SK-N-MC (cell line): ENCODE results near the gene CIB4.

Experiments used
- DNase-seq: peaks from one replicate; pipeline ENCODE4 v3.0.0-alpha.2; 2011; ENCODE audit warnings: low read depth, low spot score
- H3K27ac ChIP-seq: fragments of 200-600 bp; sonication (generic); 2 replicates; pipeline ENCODE4 v1.5.1; 2016; ENCODE audit warnings: mixed run types
- H3K36me3 ChIP-seq: fragments of 200-600 bp; sonication (generic); 2 replicates; pipeline ENCODE4 v1.6.1; 2017; ENCODE audit warnings: antibody characterized with exemption, low read length, mixed read lengths; ENCODE audit not compliant: insufficient read depth
- H3K4me3 ChIP-seq: fragments of 200-600 bp; sonication (generic); 2 replicates; pipeline ENCODE4 v1.5.1; 2016
- H3K9ac ChIP-seq: fragments of 200-600 bp; sonication (generic); 2 replicates; pipeline ENCODE4 v1.8.0; 2017; ENCODE audit warnings: mixed run types, mixed read lengths; ENCODE audit not compliant: insufficient read length
- H3K9me3 ChIP-seq: fragments of 200-600 bp; sonication (generic); 2 replicates; pipeline ENCODE4 v1.6.1; 2017; ENCODE audit warnings: low read depth, mild to moderate bottlenecking, antibody characterized with exemption, low read length, moderate library complexity, mixed read lengths
- EZH2 ChIP-seq: fragments of 200-600 bp; sonication (generic); IDR thresholded peaks from one replicate; pipeline ENCODE4 v1.6.1; 2017; ENCODE audit warnings: antibody characterized with exemption
- FOXP2 ChIP-seq: optimal IDR thresholded peaks from 2 replicates; pipeline ENCODE3; 2011; ENCODE audit warnings: mild to moderate bottlenecking, moderate library complexity; ENCODE audit not compliant: insufficient read depth; ENCODE audit errors: extremely low read length, control extremely low read depth
- POLR2AphosphoS5 ChIP-seq: IDR thresholded peaks from 2 replicates; pipeline ENCODE4 v1.6.1; 2012; ENCODE audit warnings: mild to moderate bottlenecking, low read depth, low read length, borderline replicate concordance

The CIB4 gene

DNA sequence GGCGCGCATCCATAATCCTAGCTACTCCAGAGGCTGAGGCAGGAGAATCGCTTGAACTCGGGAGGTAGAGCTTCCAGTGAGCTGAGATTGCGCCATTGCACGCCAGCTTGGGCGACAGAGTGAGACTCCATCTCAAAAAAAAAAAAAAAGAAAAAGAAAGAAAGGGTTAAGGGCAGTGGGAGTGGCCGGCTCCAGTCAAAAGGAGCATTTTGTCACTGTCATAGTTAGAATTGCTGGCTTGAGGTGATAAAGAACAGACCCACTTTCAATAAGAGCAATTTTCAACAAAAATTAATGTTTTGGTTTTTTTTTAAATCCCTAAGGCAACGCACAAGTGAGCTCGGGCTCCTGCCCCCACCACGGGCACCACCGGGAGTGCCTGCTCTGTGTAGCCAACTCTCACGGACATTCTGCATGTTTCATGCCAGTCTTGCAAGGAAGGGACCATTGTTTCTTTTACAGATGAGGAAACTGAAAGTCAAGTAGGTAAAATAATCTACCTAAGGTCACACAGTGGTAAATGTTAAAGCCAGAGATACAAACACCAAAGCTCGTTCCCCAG, 8.5 kb downstream of the CIB4 start:
- H3K27ac ChIP-seq: no peak overlapping the region
- H3K36me3 ChIP-seq: no peaks in the 10 kb centered on the region
- no peak overlapping the region for H3K9ac ChIP-seq
- TF ChIP-seq POLR2AphosphoS5 (no peak), FOXP2 (no peak), EZH2 (no peak)
- no peak overlapping the region for H3K4me3 ChIP-seq
- no peaks in the 10 kb centered on the region for H3K9me3 ChIP-seq
- no peak for DNase-seq

DNA sequence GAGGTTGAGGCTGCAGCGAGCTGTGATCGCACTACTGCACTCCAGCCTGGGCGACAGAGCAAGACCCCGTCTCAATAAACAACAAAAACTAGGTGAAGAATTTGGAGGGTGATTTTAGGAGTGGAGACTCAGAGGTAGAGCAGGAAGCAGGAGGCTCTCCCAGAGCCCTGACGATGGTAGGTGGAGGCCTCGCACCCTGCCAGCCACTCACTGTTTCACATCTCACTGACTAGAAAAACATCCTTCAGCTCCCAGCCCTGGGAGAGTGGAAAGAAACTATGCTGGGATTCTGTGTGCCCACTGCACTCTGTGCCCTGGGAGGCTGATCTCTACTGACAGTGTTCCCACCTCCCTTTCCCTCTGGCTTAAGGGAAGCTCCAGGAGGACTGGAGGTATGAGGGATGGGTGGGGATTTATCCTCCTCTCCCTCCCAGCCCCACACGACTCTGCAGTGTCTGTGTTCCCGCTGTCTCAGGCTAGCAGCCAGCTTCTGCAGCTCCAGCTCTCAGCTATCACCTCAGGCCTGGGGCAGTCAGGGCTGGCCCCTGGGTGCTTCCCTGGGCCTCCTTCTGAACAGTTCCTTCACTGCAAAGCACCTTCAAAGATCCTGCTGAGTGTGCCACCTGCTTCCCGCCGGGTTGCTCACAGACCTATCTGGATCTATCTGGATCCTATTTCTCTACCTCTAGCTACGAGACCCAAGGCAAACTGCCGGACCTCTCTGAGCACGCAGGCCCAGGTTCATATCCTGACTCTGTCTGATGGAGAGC, 9.6 kb downstream of the CIB4 start:
- no peak for DNase-seq
- TF ChIP-seq EZH2: no peak
- TF ChIP-seq POLR2AphosphoS5: no peak
- TF ChIP-seq FOXP2: no peak
- Histone ChIP-seq H3K4me3 (no peak overlapping the region), H3K9me3 (no peaks in the 10 kb centered on the region), H3K27ac (no peak overlapping the region), H3K36me3 (no peaks in the 10 kb centered on the region), H3K9ac (no peak overlapping the region)

DNA sequence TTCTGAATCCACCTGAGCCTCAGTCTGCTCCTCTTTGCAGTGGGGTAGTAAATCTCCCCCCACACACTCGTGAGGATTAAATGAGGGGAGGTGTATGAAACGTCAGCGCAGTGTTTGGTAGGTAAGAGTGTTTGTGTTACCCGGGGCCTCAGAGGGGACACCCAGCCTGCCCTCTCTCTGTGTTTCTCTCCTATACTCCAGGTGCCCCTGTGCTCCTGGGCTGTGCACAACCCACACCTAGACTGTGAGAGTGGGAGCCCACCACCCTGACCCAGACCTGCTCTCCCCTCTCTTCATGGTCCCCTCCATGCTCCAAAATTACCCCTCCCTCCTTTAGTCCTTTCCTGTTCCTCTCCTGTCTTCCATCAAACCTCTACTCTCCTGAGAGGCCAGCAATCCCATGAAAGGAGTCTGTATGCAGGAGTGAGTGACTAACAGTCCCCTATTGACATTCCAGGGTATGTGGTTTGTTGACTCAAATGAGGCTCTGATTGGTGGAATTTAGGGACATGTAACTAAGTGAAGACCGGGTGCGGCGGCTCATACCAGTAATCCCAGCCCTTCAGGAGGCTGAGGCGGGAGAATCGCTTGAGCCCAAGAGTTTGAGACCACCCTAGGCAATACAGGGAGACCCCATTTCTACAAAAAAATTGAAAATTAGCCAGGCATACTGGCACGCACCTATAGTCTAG, 10.4 kb downstream of the CIB4 start:
- no peak for TF ChIP-seq FOXP2
- DNase-seq: no peak
- Histone ChIP-seq H3K9ac (no peak overlapping the region), H3K9me3 (0 out of 2 replicates have a peak, but pooled peaks cover 2% of the 10 kb centered on the region), H3K4me3 (no peak overlapping the region), H3K27ac (no peak overlapping the region), H3K36me3 (no peaks in the 10 kb centered on the region)

DNA sequence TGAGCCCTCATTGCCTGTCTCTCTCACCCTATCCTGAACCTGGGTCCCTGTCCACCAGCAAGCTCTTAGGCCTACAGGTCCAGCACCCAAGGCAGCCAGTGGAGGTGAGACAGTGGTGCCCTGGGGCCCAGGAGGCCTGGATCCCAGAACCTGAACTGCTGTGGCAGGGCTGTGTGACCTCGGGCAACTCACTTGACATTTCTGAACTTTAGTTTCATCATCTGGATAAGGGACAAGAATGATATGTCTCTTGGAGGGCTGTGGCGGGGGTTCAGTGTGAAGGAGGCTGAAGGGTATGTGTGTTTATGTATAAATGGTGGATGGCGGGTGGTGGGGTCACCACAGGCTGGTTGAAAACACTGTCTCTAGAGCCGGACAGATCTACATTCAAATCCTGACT, 10.9 kb downstream of the CIB4 start:
- Histone ChIP-seq H3K4me3 (no peak overlapping the region), H3K9me3 (0 out of 2 replicates have a peak, but pooled peaks cover 2% of the 10 kb centered on the region), H3K9ac (no peak overlapping the region), H3K27ac (no peak overlapping the region), H3K36me3 (no peaks in the 10 kb centered on the region)
- no peak for TF ChIP-seq POLR2AphosphoS5
- TF ChIP-seq EZH2: no peak
- TF ChIP-seq FOXP2: no peak
- no peak for DNase-seq

DNA sequence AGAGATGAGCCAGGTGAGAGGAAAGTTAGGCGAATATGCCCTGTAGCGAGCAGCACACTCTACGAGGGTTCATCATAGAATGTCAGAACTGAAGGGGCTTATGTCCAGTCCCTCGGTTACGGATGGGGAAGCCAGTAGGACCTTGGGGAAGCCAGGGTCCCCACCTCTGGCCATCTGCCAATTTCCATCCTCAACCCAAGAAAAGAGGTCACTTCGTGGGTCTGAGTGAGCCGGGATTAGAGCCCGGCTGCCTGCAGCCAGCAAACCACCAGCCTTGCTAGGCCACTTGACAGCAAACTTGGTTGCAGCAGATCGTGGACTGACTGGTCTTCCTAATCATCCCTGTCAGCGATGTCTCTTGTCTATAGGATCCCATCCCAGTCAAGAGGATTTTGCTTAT, 11.4 kb downstream of the CIB4 start:
- Histone ChIP-seq H3K4me3 (no peak overlapping the region), H3K9ac (no peak overlapping the region), H3K9me3 (0 out of 2 replicates have a peak, but pooled peaks cover 2% of the 10 kb centered on the region), H3K27ac (no peak overlapping the region), H3K36me3 (no peaks in the 10 kb centered on the region)
- TF ChIP-seq POLR2AphosphoS5 (no peak), EZH2 (no peak)
- no peak for DNase-seq

GRCh38 chr2:26629346-26629630, 11.9 kb downstream of the CIB4 start:
- Histone ChIP-seq H3K9ac (no peak overlapping the region), H3K36me3 (no peaks in the 10 kb centered on the region), H3K27ac (no peak overlapping the region), H3K9me3 (0 out of 2 replicates have a peak, but pooled peaks cover 2% of the 10 kb centered on the region), H3K4me3 (no peak overlapping the region)
- DNase-seq: no peak
- TF ChIP-seq EZH2 (no peak), POLR2AphosphoS5 (no peak), FOXP2 (no peak)

GRCh38 chr2:26628561-26629345, 12.4 kb downstream of the CIB4 start:
- Histone ChIP-seq H3K9ac (no peak overlapping the region), H3K27ac (no peak overlapping the region), H3K4me3 (no peak overlapping the region), H3K36me3 (no peaks in the 10 kb centered on the region), H3K9me3 (0 out of 2 replicates have a peak, but pooled peaks cover 2% of the 10 kb centered on the region)
- no peak for TF ChIP-seq EZH2
- TF ChIP-seq FOXP2: no peak
- TF ChIP-seq POLR2AphosphoS5: no peak
- no peak for DNase-seq

- H3K9ac ChIP-seq: no peak overlapping the region
- TF ChIP-seq FOXP2: no peak
- no peak for TF ChIP-seq EZH2
- TF ChIP-seq POLR2AphosphoS5: no peak
- no peak for DNase-seq
- no peak overlapping the region for H3K4me3 ChIP-seq
- H3K9me3 ChIP-seq: 0 out of 2 replicates have a peak, but pooled peaks cover 2% of the 10 kb centered on the region
- H3K27ac ChIP-seq: no peak overlapping the region
- H3K36me3 ChIP-seq: no peaks in the 10 kb centered on the region
Measured at GRCh38 chr2:26627350-26628105, 13.6 kb downstream of the CIB4 start.
